HG03280 (cell line): ENCODE data around the gene KLRD1.
"Not testable (repeated sequence)": the region's sequence is repeated elsewhere in the genome, so short reads cannot be mapped to it uniquely, and the experiment has no call there.

Source experiments
- ATAC-seq: cut with Tn5 transposase; IDR thresholded peaks from one replicate; pipeline ENCODE4 v1.9.1; 2021; ENCODE audit warnings: mild to moderate bottlenecking, moderate library complexity; ENCODE audit not compliant: unreplicated experiment

The KLRD1 gene

GRCh38 chr12:10336196-10336595 is 28.5 kb downstream of the KLRD1 start:
- not testable (repeated sequence) for ATAC-seq

- ATAC-seq: not testable (repeated sequence)
These were observed 30.8 kb downstream of the KLRD1 start for GRCh38 chr12:10338470-10338869.

GRCh38 chr12:10339053-10339840 is 31.6 kb downstream of the KLRD1 start:
- no peak for ATAC-seq

GRCh38 chr12:10340946-10341345 is 33.3 kb downstream of the KLRD1 start:
- not testable (repeated sequence) for ATAC-seq

- no peak for ATAC-seq
These were observed 34.3 kb downstream of the KLRD1 start for GRCh38 chr12:10341892-10342509.

GRCh38 chr12:10351457-10351856 is 43.8 kb downstream of the KLRD1 start:
- ATAC-seq: not testable (repeated sequence)

GRCh38 chr12:10354071-10354470 is 46.4 kb downstream of the KLRD1 start:
- no peak for ATAC-seq

GRCh38 chr12:10354502-10354901 is 46.8 kb downstream of the KLRD1 start:
- ATAC-seq: no peak

GRCh38 chr12:10358131-10358530 is 50.5 kb downstream of the KLRD1 start:
- ATAC-seq: no peak

- no peak for ATAC-seq
These were observed 51.3 kb downstream of the KLRD1 start for GRCh38 chr12:10358969-10359368.

GRCh38 chr12:10361084-10361483 is 53.4 kb downstream of the KLRD1 start:
- ATAC-seq: no peak

- no peak for ATAC-seq
These were observed 54.0 kb downstream of the KLRD1 start for GRCh38 chr12:10361622-10362021.

GRCh38 chr12:10362325-10362724 is 54.7 kb downstream of the KLRD1 start:
- ATAC-seq: no peak

GRCh38 chr12:10362828-10363657 is 55.4 kb downstream of the KLRD1 start:
- no peak for ATAC-seq

GRCh38 chr12:10363658-10363913 is 55.9 kb downstream of the KLRD1 start:
- no peak for ATAC-seq

GRCh38 chr12:10363914-10364814 is 56.5 kb downstream of the KLRD1 start:
- peak; percentile 67 for ATAC-seq

- ATAC-seq: peak; percentile 47
These were observed 57.3 kb downstream of the KLRD1 start for GRCh38 chr12:10364815-10365622.

GRCh38 chr12:10365696-10366405 is 58.2 kb downstream of the KLRD1 start:
- ATAC-seq: no peak

- ATAC-seq: no peak
These were observed 59.2 kb downstream of the KLRD1 start for GRCh38 chr12:10366875-10367274.
